LHCN-M2 (cell line): Measurements from ENCODE around the gene YWHAH. TPM values are rescaled to one million over a fixed set of nuclear protein-coding genes. Genes with fewer than 3 reads are reported as not detected.
A peak's percentile ranks its signal among the peaks of the same experiment; 100 is the strongest.

ENCODE experiments used
- DNase-seq: peaks from one replicate; pipeline ENCODE4 v3.0.0-alpha.2; 2012; ENCODE audit warnings: low read depth
- polyA plus RNA-seq: library from polyadenylated mRNA; unstranded; fragments of >200 nt; gene quantifications from one replicate; pipeline ENCODE4 v1.2.1, GENCODE V29; 2012; ENCODE audit warnings: missing spikeins
- total RNA-seq: library from RNA; depleted of rRNA; stranded (reverse); fragments of >200 nt; gene quantifications from 2 replicates; pipeline ENCODE4 v1.2.3, GENCODE V29; 2014; rRNA removed

YWHAH gene
- 154 and 167 TPM in 2 replicates for total RNA-seq
- 159 TPM for polyA plus RNA-seq

DNA sequence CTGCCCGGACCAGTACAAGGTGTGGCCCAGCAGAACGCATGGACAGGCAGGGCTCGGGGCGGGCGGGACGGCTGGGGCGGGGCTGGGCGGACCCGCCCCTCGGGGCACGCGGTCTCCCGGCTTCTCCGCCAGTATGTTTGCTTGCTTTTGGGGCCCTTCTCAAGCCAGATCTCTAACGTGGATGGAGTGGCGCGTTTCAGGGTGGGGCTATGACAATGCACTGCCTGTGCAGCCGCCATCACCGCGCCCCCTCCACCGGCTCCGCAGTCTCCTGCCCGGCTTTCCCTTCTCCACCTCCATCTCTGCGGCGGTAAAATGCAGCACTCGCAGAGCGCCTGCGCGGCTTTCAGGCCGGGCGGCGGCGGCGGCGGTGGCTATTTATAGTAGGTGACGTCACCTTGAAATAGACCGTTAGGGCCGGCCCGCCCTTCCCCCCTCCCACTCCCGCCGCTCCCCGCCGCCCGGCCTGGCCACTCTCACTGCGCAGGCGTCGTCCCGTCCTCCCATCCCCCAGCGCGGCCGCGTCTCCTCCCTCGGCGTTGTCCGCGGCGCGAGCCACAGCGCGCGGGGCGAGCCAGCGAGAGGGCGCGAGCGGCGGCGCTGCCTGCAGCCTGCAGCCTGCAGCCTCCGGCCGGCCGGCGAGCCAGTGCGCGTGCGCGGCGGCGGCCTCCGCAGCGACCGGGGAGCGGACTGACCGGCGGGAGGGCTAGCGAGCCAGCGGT is at the start of gene YWHAH:
Gene YWHAH, plus strand, starts transcription at position 558 of the 722 bp plus-strand sequence. CDS start 199 bp downstream, outside the sequence.
- DNase-seq = peak; percentile 91

DNA sequence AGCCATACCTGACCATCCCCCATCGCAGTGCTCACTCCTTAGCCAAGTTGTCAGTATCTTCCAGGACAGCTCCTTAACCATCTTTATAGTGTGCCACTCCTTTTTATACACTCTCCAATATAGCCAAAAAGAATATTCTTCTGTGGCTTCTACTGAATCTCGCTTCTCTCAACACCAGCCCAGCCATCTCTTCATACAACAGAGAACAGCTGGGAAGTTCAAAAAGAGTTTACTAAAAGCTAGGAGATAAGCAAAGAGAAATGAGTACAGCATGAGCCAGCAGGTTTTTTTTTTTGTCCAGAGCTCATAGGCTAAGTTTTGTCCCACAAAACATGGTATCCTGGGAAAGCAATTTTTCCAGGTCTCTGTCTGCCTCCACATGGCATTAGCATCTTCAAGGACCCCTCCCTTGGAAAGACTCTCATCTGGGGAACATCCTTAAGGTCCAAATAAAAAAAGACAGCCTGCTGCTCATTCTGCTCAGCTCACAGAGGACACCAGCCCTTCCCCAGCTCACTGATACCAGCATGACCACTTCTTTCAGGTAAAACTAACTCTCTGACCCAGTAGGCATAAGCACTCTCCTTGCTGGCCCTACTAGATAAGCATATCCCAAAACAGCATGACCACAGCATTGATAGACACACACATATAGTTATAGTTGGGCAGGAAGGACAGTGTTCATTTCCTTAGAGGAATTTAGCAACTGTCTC is 48.8 kb upstream of the YWHAH start:
- no peak for DNase-seq

DNA sequence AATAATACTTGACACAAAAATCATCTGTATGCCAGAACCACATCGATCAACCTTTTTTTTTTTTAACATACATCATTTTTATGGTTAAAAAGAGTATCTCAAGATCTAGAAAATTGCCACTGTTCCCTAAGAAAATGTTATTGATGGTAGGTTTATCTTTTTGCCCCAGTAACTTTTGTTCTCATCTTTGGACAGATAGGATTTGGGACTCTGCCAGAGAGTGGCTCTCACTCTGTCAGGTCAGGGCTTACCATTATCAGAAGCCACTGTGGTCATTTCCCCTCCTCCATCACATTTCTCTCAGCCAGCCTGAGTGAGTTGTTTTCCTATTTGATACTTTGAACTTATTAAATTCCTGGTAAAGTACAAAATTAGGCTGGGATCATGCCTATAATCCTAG is 47.9 kb upstream of the YWHAH start:
- no peak for DNase-seq

DNA sequence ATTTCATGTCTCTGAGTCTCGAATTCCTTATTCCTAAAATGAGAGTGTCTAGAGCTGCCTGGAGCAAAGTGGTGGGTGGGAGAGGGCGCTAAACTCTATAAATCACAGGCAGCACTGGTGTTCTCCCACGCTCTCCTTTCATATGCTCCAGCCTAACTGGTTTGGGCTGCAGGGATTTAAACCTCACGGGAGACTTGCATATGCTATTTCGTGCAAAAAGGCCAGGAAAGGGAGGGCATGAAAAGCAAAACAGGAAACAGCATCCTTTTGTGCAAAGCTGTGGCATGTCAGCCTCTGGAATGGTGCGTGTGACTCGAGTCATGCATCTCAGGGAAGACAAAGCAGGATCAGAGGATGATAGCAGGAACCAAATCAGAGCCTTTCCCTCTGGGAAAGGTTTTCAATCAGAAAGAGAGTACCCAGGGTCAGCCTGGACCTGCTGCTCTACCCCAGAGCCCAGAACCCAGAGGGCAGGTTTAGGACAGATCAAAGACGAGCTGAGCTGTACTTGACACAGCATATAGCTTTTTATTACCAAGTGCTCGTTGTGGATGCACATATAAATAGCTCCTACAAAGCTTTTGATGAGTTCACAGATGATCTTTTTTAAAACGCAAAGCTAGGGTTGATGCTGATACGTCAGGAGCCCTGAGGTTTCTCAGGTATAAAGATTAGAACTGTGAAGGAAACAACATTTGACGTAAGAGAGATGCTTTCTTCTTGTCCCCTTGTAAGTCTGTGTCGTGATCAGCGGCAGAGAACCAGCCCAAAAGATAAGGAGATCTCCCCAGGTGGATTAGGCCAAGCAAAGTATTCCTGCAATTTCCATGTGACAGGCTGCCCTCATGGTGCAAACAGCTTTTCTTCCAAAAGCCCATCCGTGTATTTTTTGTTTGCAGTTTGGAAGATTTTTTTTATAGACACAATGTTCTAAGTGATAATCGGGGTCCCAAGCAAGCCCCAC is 46.2 kb upstream of the YWHAH start:
- peak; percentile 28 for DNase-seq

DNA sequence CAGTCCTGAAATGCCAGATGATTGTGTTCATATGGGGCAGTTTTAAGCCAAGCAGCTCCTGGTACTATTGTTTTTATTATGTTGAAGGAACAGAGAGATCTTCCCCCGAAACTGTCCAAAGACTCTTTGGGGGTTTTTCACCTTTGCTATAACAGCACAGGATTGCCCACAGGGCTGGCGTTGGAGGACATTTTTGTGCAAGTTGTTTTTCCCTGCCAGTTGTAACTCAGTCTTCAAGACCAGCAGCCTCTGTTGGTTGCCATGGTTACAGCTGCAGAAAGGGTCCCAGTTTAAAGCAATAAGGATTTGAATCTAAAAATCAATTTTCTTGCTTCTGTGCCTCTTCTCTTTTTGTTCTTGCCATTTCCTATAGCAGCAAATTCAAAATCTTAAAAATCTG is 45.4 kb upstream of the YWHAH start:
- no peak for DNase-seq

DNA sequence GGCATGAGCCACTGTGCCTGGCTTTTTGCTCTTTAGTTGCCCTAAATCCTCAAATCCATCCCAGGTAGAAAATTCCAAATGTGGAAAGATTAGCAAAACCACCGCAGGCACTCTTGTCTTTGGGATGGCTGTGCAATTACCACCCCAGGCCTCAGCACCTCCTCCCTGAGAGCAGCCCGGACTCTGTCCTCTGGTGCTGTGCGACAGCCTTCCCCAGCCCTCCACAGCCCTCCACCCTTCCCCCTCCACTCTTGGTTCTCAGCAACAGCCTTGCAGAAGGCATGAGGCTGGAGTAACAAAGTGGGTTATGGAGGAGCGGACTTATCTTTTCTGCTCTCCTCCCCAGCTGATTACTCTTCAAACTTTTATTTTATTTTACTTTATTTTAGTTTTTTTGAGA is 44.7 kb upstream of the YWHAH start:
- no peak for DNase-seq

DNA sequence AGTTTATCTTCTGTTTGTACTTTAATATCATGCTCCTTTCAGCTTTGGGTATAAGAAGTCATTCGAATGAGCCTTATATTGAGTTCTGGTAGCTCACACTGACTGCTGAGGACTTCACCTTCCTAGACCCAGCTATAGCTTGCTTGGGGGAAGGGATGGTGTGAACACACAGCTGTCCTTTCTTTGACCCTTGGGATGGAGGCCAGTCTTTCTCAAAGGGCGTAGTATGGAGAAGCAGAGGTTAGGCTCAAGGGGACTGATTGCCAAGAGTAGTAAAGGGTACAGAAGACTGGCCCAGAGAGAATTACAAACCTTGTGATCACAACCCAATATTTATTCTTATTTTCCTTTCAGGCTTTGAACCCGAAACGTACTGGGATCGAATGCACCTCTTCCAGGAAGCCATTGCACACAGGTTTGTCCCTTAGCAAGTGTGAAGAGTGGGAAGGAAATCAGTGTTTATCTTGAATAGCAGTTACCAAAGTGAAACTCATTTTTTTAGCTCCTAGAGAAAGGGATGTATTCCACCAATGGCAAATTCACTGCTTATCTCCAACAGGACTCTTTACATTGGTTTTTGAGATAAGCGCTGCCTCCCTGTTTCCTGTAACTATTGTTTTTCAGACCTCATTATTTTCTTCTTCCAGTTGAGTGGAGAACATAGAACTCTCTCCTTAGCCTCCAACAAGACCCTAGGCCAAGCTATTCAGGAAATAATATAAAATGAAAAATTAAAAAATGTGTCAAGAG is 42.8 kb upstream of the YWHAH start:
- no peak for DNase-seq

DNA sequence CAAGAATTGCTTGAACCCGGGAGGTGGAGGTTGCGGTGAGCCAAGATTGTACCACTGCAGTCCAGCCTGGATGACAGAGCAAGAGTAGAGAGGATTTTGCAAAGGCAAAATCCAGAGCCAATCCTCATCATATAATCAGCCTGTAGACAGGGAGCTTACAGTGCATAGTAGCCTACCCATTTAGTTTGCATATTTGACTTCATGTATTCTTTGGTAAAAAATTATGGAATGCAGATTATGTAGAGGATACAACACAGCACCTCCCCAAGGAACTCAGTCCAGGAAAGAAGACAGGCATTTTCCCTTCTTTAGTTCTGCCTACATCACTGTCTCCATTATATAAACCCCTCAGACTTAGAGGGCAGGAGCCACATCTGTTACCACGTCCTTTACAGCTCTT is 39.7 kb upstream of the YWHAH start:
- DNase-seq = no peak

DNA sequence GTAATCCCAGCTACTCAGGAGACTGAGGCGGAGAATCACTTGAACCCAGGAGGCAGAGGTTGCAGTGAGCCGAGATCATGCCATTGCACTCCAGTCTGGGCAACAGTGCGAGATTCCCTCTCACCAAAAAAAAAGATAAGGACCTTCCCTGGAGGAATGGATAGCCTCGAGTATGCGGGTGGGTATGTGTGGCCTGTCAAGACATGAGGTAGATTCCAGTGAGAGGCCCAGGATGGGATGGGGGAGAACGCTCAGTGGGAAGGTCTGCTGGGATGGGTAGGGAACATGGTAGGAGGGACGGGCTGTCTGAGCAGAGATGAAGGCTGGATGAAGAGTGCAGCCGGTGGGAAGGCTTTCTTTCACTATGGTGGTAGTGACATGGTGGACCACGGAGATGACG is 39.0 kb upstream of the YWHAH start:
- DNase-seq = no peak

DNA sequence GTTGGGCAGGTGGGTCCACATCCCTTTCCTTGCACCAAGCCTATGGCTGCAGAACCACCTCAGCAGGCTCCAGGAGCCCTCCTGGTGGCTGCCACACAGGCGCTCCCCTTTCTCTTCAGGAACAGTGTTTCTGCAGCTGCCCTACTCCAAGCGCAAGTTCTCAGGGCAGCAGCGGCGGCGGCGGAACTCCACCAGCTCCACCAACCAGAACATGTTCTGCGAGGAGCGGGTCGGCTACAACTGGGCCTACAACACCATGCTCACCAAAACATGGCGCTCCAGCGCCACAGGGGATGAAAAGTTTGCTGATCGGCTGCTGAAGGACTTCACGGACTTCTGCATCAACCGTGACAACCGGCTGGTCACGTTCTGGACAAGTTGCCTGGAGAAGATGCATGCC is 38.2 kb upstream of the YWHAH start:
- no peak for DNase-seq

DNA sequence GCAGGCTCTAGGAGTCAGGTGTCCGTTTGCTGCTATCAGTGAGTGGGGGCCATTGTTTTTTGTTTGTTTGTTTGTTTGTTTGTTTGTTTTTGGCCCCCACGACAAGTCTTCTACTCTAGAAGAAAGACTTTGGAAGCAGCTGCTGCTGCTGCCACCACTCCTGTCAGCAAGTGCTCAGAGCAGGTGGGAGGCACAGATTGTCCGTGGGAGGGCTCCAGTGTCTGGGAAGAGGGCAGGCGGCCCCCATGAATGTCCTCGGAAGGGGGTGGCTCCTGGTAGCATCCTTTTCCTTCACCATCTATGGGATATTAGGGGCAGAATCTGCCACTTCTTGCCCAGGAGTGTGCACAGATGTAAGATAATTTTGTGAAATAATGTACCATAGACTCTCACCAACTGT is 37.8 kb upstream of the YWHAH start:
- no peak for DNase-seq

DNA sequence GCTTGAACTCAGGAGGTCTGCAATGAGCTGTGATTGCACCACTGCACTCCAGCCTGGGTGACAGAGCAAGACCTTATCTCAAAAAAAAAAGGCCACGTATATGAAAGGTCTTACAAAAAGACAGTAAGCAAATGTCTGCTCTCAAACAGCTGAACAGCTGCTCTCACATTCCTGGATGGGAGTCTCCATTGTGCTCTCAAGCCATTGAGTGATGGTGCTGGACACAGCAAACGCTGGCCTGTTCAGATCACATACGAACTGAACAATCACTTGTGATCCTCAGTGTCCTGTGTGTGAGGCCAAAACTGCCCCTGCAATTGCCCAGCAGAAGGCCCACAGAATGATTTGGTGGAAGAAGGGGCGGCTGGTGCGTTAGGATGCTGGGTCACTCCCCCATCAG is 34.4 kb upstream of the YWHAH start:
- no peak for DNase-seq

DNA sequence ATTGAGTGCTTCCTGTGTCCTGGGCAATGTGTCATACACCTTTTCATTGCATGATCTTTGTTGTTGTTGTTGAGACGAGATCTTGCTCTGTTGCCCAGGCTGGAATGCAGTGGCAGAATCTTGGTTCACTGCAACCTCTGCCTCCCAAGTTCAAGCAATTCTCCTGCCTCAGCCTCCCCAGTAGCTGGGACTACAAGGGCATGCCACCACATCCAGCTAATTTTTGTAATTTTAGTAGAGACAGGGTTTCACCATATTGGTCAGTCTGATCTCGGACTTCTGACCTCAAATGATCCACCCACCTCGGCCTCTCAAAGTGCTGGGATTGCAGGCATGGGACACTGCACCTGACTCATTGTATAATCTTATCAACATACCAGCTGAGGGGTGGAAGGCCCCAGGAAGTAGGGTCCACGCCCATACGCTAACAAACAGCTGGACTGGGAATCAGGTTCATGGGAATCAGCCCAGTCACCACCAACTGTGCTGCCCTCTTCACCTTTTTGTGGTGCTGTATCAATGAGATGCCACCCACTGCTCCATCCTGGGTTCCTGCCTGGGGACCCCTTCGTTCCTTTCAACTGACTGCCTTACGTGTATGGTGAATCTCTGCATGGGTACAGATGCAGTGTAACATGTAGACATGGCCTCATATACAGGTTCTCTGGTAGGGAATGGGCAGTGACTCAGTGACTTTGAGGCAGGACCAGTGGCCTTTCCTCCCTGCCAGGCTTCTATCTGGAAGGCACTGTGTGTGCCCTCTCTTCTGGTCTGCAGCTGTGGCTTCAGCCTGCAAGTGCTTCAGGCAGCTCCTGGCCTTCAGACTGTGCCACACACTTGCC is 32.5 kb upstream of the YWHAH start:
- peak; percentile 27 for DNase-seq

DNA sequence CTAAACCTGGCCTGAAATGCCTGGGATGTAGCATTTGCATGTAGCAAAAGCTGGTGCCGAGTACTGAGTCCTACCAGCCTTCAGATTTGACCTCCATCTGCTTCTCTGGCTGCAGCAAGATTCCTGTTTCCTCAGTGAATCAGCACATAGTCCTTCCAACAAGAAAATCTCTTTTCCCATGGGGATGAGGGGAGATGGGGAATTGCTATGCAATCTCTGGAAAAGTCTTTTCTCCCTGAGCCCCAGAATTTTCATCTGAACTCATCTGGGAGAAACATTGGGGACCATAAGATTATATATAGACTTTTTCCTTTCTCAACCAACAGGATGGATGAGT is 32.0 kb upstream of the YWHAH start:
- DNase-seq = peak; percentile 34

DNA sequence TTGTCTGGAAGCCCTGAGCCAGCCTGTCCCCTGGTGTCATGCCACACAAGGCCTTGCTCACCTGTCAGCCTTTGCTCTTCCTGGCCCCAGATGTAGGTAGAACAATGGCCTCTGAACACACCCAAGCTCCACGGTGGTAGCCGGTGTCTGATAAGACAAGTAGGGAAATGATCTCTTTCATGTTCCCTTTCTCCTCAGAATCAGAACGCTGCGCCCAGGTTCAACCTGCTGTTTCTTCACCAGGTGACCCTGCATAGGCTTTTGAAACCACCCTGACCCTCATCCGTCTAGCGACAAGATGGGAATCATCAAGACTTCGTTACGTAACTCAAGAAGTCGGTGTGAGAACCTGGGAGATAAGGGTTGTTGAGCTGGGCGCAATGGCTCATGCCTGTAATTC is 28.7 kb upstream of the YWHAH start:
- no peak for DNase-seq

DNA sequence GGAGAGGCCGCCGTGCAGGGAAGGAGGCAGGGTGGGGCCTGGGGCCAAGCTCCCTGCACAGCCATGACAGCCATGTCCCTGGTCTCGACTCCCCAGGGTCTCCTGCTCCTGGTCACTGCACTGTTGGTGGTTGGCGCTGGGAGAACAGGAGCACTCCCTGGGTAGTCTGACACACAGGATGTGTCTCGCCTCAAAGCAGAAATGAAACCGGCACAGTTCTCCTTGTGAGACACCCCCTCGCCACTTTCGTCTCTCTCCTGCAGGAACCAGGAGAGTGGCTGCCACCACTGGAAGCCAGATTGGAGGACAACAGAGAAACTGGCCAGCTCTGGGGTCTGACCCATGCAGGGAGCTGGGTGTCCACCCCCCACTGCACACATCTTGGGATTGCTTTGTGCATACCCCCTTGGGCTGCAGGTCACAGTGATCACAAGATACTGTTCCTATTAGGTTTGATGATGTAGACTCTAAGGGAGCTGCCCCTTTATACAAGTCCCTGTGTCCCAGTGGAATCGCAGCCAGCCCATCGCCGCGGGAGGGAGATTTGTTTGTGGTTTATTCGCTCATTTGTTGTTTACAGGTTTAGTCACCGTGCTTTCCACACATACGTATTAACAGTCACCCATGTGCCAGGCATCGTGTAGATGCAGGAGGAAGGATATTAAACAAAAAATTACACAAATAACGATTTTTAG is 27.0 kb upstream of the YWHAH start:
- no peak for DNase-seq

DNA sequence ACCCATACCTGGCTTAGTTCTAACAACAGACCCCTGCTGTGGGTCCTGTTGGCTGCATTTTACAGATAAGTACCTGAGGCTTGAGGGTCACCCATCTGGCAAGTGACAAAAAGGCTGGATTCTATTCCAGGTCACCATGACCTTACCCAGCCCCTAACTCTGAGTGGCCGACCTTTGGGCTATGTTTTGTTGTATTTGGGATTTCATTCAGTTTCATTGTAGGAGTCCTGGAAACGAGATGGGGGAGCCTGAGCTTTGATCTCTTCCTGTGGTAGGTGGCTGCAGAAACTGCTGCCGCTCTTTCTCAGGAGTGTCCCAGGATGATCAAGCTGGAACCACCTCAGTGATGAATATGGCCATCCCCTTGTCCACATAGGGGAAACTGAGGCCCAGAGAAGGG is 24.6 kb upstream of the YWHAH start:
- DNase-seq = no peak

DNA sequence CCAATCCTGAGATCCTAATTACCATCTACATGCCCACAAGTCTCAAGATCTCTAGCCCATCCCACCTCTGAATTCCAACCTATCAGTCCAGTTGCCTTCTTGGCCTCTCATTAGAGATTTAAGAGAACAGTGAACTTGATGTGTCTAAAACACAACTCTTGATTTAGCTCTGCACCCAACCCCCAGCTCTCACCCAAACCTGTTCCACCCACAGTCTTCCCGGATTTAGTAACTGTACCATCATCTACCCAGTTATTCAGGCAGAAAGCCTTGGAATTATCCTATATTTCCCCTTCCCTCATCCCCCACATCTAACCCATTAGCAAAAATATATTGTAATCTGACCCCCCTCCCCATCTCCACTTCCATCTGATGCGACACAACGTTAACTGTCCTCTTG is 24.0 kb upstream of the YWHAH start:
- DNase-seq = no peak

DNA sequence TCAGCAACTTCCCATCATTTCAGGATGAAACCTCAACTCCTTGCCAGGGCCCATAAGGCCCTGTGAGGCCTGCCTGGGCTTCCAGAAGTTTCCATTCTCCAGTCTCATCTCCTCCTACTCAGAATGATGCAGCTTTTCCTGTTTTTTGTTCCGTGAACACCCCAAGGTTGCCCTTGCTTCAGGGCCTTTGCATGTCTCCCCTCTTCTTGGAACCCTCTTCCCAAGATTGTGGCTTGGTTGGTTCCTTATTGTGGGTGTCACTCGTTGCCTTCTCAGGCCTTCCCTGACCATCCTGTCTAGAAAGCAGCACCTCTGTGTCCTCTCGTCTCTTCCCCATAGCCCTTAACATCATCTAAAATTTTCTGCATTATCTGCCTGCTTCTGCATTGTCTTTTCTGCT is 23.2 kb upstream of the YWHAH start:
- DNase-seq = no peak

DNA sequence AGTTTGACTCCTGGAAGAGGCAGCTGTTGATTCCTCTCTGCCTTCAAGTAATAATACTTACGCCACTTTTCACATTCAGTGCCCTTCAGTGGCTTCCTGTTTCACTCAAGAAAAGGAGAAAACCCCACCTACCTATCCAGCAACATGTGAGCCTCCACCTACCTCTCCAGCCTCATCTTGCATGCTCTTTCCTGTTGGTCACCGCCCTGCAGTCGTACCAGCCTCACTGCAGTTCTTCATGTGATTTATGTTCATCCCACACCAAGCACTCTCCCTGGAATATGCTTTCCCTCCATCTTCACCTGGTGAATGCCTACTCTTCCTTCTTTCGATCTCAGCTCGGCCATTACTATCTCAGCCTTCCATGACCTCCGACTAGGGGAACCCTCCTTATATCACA is 21.8 kb upstream of the YWHAH start:
- no peak for DNase-seq
